NCI-H1694 (cell line): Measurements from ENCODE around the gene VDAC2.

ENCODE experiments used
- DNase-seq: peaks from one replicate; lab custom pipeline; 2025; lab: John Stamatoyannopoulos, UW

Gene VDAC2

GRCh38 chr10:75253281-75254220 lies 43.0 kb downstream of the VDAC2 start:
- DNase-seq = no peak

DNA sequence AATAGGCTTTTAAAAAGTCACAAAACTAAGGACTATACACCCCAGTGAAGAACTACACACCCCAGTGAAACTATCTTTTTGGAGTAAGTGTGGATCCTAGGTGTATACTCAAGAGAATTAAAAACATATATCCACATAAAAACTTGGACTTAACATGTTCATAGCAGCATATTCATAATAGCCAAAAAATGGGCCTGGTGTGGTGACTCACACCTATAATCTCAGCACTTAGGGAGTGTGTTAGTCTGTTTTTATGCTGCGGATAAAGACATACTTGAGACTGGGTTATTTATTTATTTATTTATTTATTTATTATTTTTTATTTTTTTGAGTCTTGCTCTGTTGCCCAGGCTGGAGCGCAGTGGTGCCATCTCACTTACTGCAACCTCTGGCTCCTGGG lies 44.1 kb downstream of the VDAC2 start:
- DNase-seq = no peak

DNA sequence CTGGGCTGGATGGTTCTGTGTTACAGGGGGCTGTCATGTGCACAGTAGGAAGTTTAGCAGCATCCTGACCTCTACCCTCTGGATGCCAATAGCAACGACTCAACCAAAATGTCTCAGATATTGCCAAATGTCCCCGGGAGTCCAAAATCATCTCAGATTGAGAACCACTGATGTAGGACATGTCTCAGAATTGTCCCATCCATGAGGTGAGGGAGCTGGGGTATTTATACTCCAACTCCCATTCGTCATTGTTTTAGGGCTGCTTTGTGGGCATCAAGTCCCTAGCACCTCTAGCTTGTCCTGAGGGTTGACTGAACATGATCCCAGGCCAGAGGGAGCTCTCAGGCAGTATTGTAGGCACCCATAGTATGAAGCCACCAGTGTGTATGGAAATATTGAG lies 50.4 kb downstream of the VDAC2 start:
- DNase-seq = no peak

DNA sequence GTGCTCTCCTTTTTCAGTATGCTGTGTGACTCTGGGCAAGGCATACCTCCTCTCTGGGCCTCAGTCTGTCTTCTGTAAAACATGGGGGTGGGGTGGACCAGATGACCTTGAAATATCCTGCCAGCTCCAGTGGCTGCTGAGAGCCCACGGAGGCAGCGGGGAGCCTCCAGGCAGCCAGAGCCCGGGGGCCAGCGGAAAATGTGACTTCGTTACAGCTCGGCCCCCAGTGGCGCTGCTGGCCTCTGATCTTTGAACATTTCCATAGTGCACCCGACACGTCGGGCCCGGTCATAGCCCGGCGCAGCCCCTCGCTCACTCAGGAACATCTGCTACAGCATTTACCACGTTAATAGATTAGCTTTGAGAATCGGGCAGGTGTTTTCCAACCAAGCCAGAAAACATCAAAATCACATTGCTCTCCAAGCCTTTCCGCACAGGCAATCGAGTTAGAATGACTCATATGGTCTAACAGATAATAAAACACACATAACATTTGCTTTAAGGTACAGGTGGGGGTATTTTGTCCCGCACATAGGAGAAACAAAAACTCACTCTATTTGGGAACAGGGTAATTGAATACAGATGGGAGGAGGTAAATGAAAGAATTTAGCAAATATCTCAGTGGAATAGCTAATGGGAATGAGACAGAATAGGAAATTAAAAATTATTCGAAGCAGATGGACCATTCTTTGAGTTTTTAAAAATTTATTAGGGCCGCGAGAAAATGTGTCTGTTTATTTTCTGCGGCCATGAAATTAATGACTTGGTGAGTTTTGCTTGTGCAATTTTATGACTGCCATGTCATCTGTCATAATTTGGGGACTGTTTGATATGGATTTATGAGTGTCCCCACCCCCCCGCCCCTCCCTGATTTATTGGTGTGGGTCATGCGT lies 51.5 kb downstream of the VDAC2 start:
- DNase-seq = peak; percentile 34

DNA sequence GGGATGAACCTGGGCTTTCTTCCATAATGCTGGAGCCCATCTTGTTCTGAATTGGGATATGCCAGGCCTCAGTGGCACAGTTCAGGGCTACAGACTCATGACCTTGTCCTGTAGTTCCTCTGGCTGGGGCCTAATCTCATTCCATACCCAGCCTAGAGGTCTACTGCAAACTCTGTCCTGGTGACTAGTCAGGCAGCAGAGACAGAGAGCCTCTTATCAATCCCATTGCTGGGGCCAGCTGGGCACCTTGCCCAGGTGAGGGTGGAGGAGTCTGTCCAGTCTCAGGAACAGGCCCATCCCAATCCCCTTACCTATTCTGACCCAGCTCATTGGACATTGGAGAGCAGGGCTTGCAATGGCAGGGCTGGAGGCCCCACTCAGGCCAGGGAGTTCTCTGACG lies 53.2 kb downstream of the VDAC2 start:
- no peak for DNase-seq

DNA sequence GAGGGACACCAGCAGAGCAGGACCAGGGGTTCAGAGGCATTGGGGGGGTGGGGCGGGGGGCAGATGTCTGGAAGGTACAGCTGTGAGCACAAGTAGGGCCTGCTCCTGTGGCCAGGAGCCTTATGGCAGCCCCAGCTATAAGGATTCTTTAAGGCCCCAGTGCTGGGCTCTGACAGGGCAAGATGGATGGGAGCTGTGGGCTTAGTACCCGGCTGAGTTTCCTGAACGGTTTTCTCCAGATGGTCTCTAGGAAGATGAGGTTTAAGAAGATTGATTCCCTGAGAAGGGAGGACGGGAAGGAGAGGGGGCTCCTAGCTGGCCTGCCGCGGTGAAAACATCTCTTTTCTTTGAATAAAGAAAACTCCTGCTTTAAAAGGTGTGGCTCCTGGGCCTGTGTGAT lies 55.3 kb downstream of the VDAC2 start:
- no peak for DNase-seq

DNA sequence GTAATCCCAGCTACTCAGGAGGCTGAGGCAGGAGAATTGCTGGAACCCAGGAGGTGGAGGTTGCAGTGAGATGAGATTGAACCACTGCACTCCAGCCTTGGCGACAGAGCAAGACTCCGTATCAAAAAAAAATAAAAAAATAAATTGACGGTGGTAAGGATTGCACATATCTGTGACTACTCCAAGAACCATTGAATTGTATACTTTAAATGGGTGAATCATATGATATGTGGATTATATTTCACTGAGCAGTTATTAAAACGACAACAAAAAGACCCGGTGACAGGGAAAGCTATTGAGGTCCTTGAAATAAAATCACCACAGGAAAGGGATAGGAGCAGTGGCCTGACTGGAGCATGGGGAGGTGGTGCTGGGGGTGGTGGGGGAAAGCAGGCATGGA lies 56.3 kb downstream of the VDAC2 start:
- no peak for DNase-seq

DNA sequence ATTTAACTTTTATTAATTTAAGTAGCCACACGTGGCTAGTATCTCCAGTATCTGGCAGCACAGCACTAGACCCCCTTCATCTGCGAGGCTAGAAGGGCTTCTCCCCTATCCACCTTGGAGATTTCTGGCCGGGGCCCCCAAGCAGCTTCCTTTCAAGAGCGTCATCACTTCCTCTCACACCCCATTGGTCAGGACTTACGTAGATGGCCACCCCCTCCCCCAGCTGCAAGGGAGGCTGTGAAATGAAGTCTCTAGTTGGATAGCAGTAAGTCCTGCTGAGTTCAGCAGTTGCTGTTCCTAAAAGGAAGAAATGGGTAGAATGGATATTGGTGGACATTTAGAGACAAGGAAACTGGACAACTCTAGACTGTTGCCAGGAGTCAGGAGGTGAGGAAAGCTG lies 59.0 kb downstream of the VDAC2 start:
- DNase-seq = no peak

- no peak for DNase-seq
These were observed 61.5 kb downstream of the VDAC2 start for GRCh38 chr10:75272094-75272493.

- no peak for DNase-seq
These were observed 62.3 kb downstream of the VDAC2 start for GRCh38 chr10:75272896-75273295.

DNA sequence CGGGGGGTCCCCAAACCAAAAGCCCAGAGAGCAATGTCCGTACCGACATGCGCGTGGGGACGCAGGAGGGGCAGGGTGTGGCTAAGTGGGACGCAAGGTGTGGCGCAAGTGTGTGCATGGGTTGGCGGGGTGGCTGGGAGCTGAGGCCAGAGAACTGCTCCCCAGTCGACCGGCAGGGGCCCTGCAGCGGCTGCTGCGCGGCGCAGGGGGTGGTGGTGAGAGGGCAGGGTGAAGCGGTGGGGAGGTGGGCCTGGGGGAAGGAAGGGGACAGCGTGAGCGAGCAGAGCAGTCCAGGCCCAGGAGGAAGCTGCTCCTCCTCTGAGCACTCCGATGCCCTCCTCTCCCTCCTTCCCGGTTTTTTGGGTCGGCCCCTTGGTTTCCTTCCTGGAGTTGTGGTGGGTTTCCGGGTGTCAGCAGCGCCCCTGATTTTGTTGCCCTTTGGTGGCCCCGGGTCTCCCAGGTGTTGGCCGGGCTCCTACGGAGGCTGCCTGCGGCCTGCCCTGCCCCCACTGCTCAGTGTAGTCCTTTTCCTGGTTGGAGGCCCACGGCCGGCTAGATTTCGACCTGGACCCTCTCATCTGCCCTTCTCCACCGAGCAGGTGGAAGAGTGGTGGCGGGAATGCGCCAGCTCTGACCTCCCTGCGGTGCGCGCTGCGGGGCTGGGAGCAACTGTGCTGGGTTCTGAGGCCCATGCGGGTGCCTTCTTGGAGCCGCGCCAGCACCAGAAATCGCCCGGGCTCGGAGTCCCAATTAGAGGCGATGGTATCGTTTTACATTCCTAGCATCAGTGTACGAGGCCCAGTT lies 65.7 kb downstream of the VDAC2 start:
- no peak for DNase-seq

- no peak for DNase-seq
These were observed 69.6 kb downstream of the VDAC2 start for GRCh38 chr10:75280236-75280635.
